GM18526 (cell line): Measurements from ENCODE around the gene CTDSP1.

Experiments used
- POLR2A ChIP-seq: IDR thresholded peaks from 3 replicates; pipeline ENCODE4 v1.6.1; 2011; ENCODE audit not compliant: insufficient read length; ENCODE audit errors: extremely low read depth

The CTDSP1 gene

GRCh38 chr2:218392891-218393462 is 6.7 kb upstream of the CTDSP1 start:
- no peak for TF ChIP-seq POLR2A

- TF ChIP-seq POLR2A, result no peak
Observed at GRCh38 chr2:218393750-218394290, 5.8 kb upstream of the CTDSP1 start.

- TF ChIP-seq POLR2A, result no peak
Observed at GRCh38 chr2:218394298-218395089, 5.2 kb upstream of the CTDSP1 start.

GRCh38 chr2:218395090-218395444 is 4.6 kb upstream of the CTDSP1 start:
- TF ChIP-seq POLR2A, result no peak

GRCh38 chr2:218395456-218395825 is 4.2 kb upstream of the CTDSP1 start:
- no peak for TF ChIP-seq POLR2A

- TF ChIP-seq POLR2A, result peak; percentile 38
Observed at GRCh38 chr2:218395826-218396687, 3.6 kb upstream of the CTDSP1 start.

GRCh38 chr2:218396688-218397462 is 2.8 kb upstream of the CTDSP1 start:
- peak; percentile 27 for TF ChIP-seq POLR2A

- TF ChIP-seq POLR2A, result no peak
Observed at GRCh38 chr2:218397463-218397819, 2.2 kb upstream of the CTDSP1 start.

- no peak for TF ChIP-seq POLR2A
Observed at GRCh38 chr2:218397820-218398436, 1.7 kb upstream of the CTDSP1 start.

GRCh38 chr2:218398437-218399390 is 954 bp upstream of the CTDSP1 start:
- no peak for TF ChIP-seq POLR2A

- TF ChIP-seq POLR2A, result peak; percentile 3
Observed at GRCh38 chr2:218400167-218400929, 680 bp downstream of the CTDSP1 start.

- TF ChIP-seq POLR2A, result no peak
Observed at GRCh38 chr2:218400930-218401881, 1.5 kb downstream of the CTDSP1 start.
